HepG2 (cell line): Measurements from ENCODE around the gene SEPHS2. TPM values are rescaled to one million over a fixed set of nuclear protein-coding genes. Genes with fewer than 3 reads are reported as not detected.

Source experiments
- BHLHE40 ChIP-seq: IDR thresholded peaks from 2 replicates; pipeline ENCODE4 v1.6.1; 2011; ENCODE audit warnings: low read length, improper control_type of control experiment
- GMEB1 ChIP-seq: sonication (generic); formaldehyde crosslinking; IDR thresholded peaks from 2 replicates; pipeline ENCODE4 v1.5.1; 2020; ENCODE audit warnings: missing genetic modification reagents, mild to moderate bottlenecking, borderline replicate concordance
- HIVEP1 ChIP-seq: sonication (generic); formaldehyde crosslinking; IDR thresholded peaks from 2 replicates; pipeline ENCODE4 v1.4.0; 2020; ENCODE audit warnings: mild to moderate bottlenecking, missing genetic modification reagents
- HNRNPH1 ChIP-seq: fragments of 200-400 bp; formaldehyde crosslinking; optimal IDR thresholded peaks from 2 replicates; pipeline ENCODE3; 2017; ENCODE audit warnings: mild to moderate bottlenecking, low read depth, low read length
- MAFK ChIP-seq, 2 experiments: IDR thresholded peaks in 1 of 2; conservative IDR thresholded peaks in 1 of 2; 2 replicates each; pipeline ENCODE4 v1.6.1; 2011; ENCODE audit warnings: improper control_type of control experiment in 2 of 2, low read length in 2 of 2
- NFKBIZ ChIP-seq: IDR thresholded peaks from 2 replicates; pipeline ENCODE4 v1.6.1; 2018; ENCODE audit warnings: missing genetic modification reagents, missing compliant biosample characterization
- NRL ChIP-seq: sonication (generic); formaldehyde crosslinking; IDR thresholded peaks from 2 replicates; pipeline ENCODE4 v1.5.0; 2020; ENCODE audit warnings: missing genetic modification reagents, mild to moderate bottlenecking, moderate library complexity, borderline replicate concordance
- PPARG ChIP-seq: conservative IDR thresholded peaks from 2 replicates; pipeline ENCODE4 v1.6.1; 2016; ENCODE audit warnings: missing biosample characterization, missing genetic modification reagents
- PRPF4 ChIP-seq: fragments of 200-400 bp; formaldehyde crosslinking; IDR thresholded peaks from 2 replicates; pipeline ENCODE4 v1.6.1; 2016; ENCODE audit warnings: low read length, low read depth; ENCODE audit not compliant: poor library complexity, severe bottlenecking
- TAF1 ChIP-seq: sonication (generic); formaldehyde crosslinking; IDR thresholded peaks from 2 replicates; pipeline ENCODE4 v1.4.0; 2020; ENCODE audit warnings: missing genetic modification reagents
- ZHX2 ChIP-seq, 2 experiments: sonication (generic) in 1 of 2; formaldehyde crosslinking in 1 of 2; IDR thresholded peaks; 2 replicates each; pipeline versions ENCODE4 v1.6.1 to v1.9.0; 2014 to 2022; ENCODE audit warnings: antibody characterized with exemption in 1 of 2, borderline replicate concordance in 1 of 2, inconsistent platforms in 1 of 2, low read depth in 1 of 2, missing genetic modification reagents in 1 of 2
- ZNF367 ChIP-seq: sonication (generic); formaldehyde crosslinking; IDR thresholded peaks from 2 replicates; pipeline ENCODE4 v1.4.0; 2020; ENCODE audit warnings: missing genetic modification reagents, borderline replicate concordance
- ZNF549 ChIP-seq: sonication (generic); formaldehyde crosslinking; IDR thresholded peaks from 2 replicates; pipeline ENCODE4 v1.5.0; 2020; ENCODE audit warnings: missing genetic modification reagents
- ZNF607 ChIP-seq: sonication (generic); formaldehyde crosslinking; IDR thresholded peaks from 2 replicates; pipeline ENCODE4 v1.5.1; 2020; ENCODE audit warnings: missing genetic modification reagents, mild to moderate bottlenecking, borderline replicate concordance
- ZNF740 ChIP-seq: sonication (generic); formaldehyde crosslinking; IDR thresholded peaks from 2 replicates; pipeline ENCODE4 v1.4.0; 2020; ENCODE audit warnings: missing genetic modification reagents
- ZNF816 ChIP-seq: sonication (generic); formaldehyde crosslinking; IDR thresholded peaks from 2 replicates; pipeline ENCODE4 v1.8.0; 2022; ENCODE audit warnings: missing genetic modification reagents, mild to moderate bottlenecking, borderline replicate concordance
- ZNF879 ChIP-seq: sonication (generic); formaldehyde crosslinking; IDR thresholded peaks from 2 replicates; pipeline ENCODE4 v1.8.1; 2023; ENCODE audit warnings: missing genetic modification reagents
- ZNF883 ChIP-seq: sonication (generic); formaldehyde crosslinking; IDR thresholded peaks from 2 replicates; pipeline ENCODE4 v1.5.1; 2020; ENCODE audit warnings: mild to moderate bottlenecking, missing genetic modification reagents; ENCODE audit errors: not compliant biosample characterization
- polyA plus RNA-seq, 8 experiments: library from polyadenylated mRNA; depleted of rRNA in 3 of 8; stranded (reverse) in 7 of 8; unstranded in 1 of 8; fragments of >200 nt; fragmentation: Illumina TruSeq in 4 of 8; extraction: Trizol in 4 of 8; gene quantifications; 2 replicates each; pipeline versions ENCODE4 v1.2.1 to v1.2.3, GENCODE V29; 2011 to 2016; ENCODE audit warnings: low read depth in 4 of 8, missing spikeins in 1 of 8, mixed read lengths in 1 of 8; ENCODE audit not compliant: insufficient read depth in 1 of 8
- total RNA-seq, 5 experiments: library from RNA; depleted of rRNA; stranded (reverse); fragments of >200 nt; fragmentation: Illumina TruSeq; extraction: Trizol; gene quantifications; 2 replicates each; pipeline ENCODE4 v1.2.3, GENCODE V29; 2016; ENCODE audit warnings: low read depth in 1 of 5

The SEPHS2 gene
- total and polyA plus RNA-seq, 2 of the 13 experiments (the other 11 are each of a cell fraction or from before 2014, with no cell fraction given): 20.7 to 127 TPM

- TF ChIP-seq ZNF367 (CRISPR knock-in tag) (no peak), MAFK (conservative IDR thresholded peaks at IDR 0.05 in 1 of 2, IDR thresholded peaks at IDR 0.05 in 1 of 2; ENCODE audit: low read length in 2 of 2) (no peak), GMEB1 (CRISPR knock-in tag) (no peak), ZNF883 (no peak), PRPF4 (no peak), HNRNPH1 (no peak), ZHX2 (IDR thresholded peaks at IDR 0.05; ENCODE audit: low read depth) (no peak), ZHX2 (CRISPR knock-in tag; IDR thresholded peaks at IDR 0.05; ENCODE audit: borderline replicate concordance) (no peak), ZNF816 (CRISPR knock-in tag) (no peak), ZNF740 (CRISPR knock-in tag) (peak; percentile 50; the same call in 1 of the 2 replicates), ZNF607 (CRISPR knock-in tag) (no peak), ZNF879 (no peak), PPARG (CRISPR knock-in tag) (no peak), ZNF549 (CRISPR knock-in tag) (no peak), TAF1 (CRISPR knock-in tag) (no peak), BHLHE40 (no peak), HIVEP1 (CRISPR knock-in tag) (no peak), NRL (no peak), NFKBIZ (no peak)
These were observed 49.6 kb downstream of the SEPHS2 start (continued) for GRCh38 chr16:30395992-30396585.
